GM21367 (cell line): ENCODE measurements around the gene DGKB.

Experiments
- ATAC-seq: cut with Tn5 transposase; IDR thresholded peaks from one replicate; pipeline ENCODE4 v1.9.1; 2021; ENCODE audit not compliant: unreplicated experiment

The DGKB gene

GRCh38 chr7:14236834-14237233, 665.7 kb downstream of the DGKB start:
- no peak for ATAC-seq

DNA sequence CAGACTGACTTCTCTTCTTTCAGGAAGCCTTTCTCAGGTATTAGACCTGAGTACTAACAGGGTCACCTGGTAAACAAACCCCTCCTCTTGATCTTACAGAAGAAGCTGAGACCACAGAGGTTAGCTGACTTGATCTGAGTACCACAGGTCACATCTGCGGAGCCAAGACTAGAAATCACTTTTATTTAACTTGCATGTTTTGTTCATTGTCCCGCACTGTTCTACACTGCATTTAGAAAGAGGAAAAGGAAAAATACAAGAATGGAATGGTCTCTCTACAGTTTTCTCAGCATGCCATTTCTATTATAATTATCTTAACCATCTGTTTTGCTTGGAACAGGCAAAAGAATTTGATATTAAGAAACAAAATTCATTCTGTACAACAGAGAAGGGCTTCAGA, 667.5 kb downstream of the DGKB start:
- ATAC-seq: no peak

DNA sequence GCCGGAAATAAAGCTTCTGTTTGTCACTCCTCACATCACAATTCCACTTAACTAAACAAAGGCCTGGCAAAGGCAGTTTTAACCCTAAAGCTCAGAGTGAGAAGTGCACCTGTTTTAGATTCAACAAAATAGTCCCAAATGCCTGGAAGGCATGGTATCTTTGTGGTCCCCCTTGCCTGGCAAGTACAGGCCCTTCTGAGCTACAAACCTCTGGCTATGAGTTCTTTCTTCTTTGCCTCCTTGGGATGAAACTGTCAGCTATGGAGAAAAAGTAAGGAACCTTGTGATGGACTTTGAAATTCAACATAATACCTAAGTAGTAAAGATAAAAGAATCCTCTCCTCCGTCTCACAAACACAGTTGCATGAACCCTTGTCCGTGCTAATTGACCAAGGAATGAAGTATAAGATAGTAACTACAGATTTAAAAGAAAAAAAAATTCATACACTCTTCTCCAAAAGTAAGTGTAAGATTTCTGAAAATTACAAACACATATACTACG, 668.6 kb downstream of the DGKB start:
- no peak for ATAC-seq

DNA sequence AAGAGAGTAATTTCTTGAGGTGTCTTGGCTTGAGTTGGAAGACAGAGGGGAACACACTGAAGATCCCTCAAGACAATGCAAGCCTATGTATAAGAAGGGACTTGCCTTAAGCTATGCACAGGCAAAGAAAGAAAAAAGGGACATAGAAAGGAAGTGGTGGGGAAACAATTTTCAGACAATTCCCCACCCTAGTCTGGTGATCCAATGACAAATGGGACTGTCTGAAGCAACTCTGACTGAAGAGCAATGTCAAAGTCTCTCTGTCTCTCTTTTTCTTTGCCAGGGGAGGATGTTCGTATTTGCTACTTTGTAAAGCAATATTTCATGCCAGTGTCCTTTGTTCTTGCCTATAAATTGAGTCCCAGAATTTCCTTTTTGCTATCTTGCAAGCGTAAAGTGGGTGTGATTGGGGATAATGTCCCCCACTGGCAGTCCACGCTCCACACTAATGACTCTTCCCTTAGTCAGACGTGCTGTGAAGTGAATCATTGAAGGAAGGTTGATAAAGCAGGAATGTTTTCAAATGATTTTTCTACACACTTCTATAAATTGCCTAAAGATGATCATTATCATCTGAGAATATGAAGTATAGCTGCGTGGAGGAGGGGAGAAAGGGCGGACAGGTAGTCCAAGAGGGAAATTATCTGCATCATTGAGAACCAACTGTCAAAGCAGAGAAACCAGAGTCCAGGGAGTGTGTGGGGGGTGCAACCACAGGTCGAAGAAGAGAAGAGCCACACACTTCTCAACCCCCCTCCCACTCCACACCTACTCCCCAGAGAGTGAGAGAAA, 669.3 kb downstream of the DGKB start:
- ATAC-seq: no peak

DNA sequence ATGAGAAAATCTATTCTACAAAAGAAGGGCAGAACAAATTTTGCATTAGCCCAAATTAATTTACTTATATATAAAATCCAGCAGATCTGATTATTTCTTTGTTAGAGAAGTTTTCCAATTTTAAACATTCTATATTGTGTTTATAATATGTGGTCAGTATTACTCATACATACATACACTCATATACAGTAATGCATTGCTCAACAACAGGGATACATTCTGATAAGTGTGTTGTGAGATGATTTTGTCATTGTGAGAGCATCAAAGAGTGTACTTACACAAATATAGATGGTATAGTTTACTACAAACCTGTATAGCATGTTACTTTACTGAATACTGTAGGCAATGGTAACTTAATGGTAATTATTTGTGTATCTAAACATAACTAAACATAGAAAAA, 673.5 kb downstream of the DGKB start:
- no peak for ATAC-seq

DNA sequence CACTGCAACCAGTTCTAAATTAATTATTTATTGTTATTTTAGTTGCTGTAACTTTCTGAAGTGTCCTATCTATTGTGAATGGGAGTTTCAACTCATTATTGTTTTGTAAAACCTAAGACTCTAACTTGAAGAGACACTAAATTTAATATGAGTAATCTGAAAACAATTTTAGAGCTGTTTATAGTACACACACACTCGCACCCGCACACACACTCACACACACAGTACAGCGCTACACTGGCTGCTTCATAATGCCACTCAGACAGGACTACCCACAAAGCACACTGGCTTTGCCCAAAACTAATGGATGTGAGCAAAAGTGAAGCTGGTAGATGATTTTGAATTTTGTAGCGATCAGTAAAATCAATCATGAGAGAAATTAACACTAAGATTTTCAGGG, 674.2 kb downstream of the DGKB start:
- no peak for ATAC-seq

DNA sequence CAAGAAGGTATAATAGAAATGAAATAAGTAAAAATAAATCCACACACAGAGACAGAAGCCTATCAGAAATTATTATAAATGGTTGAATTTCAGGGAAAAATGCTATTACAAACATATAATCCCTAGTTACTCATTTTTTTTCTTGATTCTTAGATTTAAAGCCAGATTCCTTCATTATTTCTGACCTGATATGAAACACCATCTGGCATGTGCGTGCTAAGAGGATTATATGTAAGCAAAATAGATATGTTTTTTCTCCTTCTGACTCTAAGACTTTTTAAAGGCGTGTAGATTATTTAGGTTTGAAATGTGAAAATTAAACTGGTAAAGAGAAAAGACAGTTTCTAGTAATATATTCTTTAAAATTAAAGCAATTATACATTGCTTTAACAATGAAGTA, 676.4 kb downstream of the DGKB start:
- ATAC-seq: no peak

DNA sequence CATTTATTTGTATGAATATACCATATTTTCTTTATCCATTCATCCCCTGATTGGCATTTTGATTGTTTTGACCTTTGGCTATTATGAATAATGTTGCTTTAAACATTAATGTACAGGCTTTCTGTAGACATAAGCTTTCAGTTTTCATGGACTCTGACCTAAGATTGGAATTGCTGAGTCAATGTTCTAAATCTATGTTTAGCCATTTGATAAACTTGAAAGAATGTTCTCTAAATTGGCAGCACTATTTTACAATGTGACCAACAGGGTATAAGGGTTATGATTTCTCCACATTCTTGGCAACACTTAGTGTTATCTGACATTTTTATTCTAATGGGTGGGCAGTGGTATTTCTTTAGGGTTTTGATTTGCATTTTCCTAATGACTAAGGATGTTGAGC, 683.4 kb downstream of the DGKB start:
- no peak for ATAC-seq

DNA sequence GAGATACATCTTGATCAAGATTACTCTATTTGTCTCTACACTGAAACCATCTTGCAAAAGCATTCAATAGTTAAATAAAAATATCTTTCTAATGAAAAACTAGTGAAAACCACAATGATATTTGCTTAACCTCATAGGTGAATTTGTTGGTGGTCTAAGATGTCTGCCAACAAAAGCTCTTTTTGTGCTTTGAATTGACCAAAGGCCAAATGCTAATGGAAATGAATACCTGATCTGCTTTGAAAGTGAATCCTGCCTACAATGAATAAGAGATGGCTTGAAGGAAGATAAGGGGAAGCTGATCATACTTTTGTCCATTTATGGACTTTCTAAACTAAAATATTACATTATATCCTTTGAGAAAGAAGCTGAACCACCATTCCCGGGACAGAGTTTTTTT, 684.2 kb downstream of the DGKB start:
- ATAC-seq: no peak

DNA sequence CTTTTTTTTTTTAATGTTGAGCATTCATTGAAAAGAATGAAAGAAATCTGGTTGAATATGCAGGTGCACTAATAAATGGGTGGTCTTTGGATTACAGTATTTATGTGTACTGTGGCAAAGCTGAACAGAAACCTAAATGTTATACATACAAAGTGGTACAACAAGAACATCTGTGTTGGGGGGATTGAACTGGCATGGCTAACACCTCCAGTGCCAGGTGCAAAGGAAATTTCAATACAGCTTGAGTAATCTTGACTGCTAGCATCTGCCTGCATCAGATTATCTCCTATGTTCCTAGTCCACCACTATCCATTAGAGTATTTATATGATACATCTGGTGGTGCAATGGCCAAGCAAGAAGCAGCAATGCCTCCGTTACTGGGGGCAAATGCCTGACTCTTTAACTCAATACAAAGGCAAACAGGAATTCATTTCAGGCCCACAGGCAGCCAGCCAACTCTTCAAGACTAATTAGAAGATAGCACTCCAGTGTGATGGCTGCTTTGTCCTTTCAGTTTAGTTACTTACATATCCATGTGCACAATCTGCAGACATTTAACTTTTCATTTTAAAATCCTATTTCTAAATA, 692.6 kb downstream of the DGKB start:
- ATAC-seq: no peak

GRCh38 chr7:14207711-14208110, 694.8 kb downstream of the DGKB start:
- ATAC-seq: no peak

DNA sequence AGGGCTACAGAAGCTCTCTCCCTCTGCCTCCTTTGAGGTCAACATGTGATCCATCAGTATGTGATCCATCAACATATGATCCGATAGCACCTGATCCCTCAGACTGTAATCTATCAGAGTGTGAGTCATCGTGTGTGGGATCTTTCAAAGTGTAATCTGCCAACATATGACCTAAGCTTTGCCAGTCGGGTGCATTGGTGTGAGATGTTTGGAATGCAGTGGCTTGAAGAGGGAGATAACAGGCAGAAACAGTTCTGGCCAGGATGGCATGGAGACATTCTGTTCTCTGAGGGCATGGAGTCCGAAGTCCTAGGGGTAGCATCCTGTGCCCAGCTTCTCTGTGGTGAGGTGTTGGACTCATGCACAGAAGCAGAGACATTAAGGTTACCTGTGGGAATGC, 695.4 kb downstream of the DGKB start:
- ATAC-seq: no peak

DNA sequence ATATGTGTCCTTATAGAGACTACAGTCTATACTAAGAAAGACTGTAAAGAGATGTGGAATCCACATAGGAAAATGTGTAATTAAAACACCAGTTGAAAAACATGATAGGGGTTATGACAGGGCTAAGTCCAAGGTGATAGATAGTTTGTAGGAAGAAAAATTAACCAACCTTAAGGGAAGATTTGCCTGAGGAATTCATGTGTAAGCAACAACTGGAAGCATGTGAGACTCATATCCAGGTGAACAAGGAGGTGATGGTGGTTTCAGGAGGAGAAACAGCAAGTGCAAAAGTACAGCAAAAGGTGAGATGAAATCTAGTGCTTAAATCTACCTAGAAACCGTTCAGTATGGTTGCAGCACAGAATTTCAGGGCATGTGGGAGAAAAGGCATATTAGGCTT, 696.4 kb downstream of the DGKB start:
- ATAC-seq: no peak

DNA sequence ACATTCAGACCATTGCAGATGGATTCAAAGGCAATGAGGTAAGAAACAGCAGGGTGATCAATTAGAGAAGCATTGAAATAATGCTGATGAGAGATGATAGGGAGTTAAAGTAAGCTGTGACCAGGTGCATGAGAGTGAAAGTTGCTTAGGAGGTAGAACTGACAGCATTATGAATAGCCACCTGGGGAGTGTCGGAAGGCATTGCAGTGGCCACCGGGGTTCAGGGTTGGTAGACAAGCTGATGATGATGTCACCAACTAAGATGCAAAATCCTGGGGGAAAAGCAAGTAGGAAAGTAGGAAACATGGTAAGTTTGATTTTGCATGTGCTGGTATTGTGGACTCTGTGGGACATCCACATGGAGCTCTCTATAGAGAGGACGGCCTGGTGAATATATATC, 701.2 kb downstream of the DGKB start:
- ATAC-seq: no peak

GRCh38 chr7:14199336-14199735, 703.2 kb downstream of the DGKB start:
- no peak for ATAC-seq

- no peak for ATAC-seq
Observed at GRCh38 chr7:14197280-14197679, 705.3 kb downstream of the DGKB start.

DNA sequence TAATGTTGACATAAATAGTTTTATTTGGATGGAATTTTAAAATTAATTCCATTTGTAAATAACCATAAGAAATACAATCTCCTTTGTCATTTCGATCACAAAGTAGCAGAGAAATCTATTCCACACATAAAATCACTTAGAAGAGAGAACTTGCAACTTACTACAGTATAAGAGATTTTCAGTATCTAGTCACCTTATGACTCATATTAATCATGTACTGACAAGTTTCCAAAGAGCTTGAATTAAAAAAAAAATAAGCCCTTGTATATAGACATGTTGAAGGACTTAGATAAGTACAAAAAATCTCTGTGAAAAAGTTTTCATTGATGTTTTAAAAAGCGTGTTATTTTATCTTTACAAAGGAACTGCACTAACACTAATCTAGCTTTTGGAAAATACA, 706.0 kb downstream of the DGKB start:
- ATAC-seq: no peak

- no peak for ATAC-seq
Observed at GRCh38 chr7:14195871-14196270, 706.7 kb downstream of the DGKB start.

DNA sequence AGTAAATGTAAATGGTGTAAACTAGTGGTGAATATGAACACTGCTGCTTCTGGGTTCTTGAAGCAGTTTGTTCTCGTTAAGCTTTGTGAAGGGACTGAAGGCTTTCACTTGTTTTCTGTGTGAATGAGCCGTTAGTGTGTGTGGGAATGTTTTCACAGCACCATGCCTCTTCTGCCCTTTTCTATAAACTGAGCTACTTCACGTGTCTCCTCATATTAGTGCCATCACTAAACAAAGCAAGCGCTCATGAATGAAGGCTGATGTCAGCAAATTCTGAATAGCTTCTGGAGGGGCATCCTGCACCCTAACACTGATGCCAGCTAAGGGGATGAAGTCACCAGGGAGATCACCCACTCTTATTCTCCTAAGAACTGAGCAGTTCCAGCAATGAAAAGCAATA, 707.5 kb downstream of the DGKB start:
- ATAC-seq: no peak

GRCh38 chr7:14191686-14192098, 710.9 kb downstream of the DGKB start:
- ATAC-seq: no peak

DNA sequence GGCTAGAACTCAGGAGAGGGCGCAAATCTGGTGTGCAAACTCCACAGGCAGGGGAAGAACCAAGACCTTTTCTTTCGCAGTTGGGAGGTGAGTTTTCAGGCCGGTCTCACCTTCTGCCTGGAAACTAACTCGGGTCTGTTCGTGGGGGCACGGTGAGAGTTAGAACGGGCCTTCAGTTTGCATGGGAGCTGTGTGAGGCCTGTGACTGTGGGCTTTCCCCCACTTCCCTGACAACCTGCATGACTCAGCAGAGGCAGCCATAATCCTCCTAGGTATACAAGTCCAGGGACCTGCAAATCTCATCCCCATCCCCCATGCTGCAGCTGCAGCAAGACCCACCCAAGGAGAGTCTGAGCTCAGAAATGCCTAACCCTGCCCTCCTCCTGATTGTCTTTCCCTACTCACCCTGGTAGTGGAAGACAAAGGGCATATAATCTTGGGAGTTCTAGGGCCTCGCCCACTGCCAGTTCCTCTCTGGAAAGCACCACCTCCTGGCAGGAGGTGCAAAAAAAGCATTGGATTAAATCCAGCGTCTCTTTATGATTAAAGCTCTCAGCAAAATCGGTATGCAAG, 718.2 kb downstream of the DGKB start:
- no peak for ATAC-seq

DNA sequence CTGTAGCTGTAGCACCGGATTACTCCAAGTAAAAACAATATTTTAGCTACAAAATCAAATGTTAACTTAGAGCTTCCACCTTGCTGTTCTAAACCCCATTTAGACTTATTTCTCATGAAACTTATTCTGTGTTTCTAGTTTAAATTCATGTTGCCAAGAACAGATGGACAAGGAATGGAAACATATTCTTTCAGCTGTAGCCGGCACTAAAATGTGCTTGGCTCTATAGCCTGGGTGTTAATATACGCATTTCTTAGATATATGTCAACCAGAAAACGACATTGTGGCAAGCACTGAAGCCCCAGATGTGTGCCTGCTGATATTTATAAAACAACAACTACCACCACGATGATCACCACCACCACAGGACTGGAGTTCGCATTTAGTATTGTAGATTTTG, 722.8 kb downstream of the DGKB start:
- no peak for ATAC-seq
